ENCODE results near the gene PICALM. TPM values are rescaled to one million over a fixed set of nuclear protein-coding genes. Genes with fewer than 3 reads are reported as not detected.

PICALM gene
- total and polyA plus RNA-seq, 9 donors, result 103 to 274 (median 206) TPM

DNA sequence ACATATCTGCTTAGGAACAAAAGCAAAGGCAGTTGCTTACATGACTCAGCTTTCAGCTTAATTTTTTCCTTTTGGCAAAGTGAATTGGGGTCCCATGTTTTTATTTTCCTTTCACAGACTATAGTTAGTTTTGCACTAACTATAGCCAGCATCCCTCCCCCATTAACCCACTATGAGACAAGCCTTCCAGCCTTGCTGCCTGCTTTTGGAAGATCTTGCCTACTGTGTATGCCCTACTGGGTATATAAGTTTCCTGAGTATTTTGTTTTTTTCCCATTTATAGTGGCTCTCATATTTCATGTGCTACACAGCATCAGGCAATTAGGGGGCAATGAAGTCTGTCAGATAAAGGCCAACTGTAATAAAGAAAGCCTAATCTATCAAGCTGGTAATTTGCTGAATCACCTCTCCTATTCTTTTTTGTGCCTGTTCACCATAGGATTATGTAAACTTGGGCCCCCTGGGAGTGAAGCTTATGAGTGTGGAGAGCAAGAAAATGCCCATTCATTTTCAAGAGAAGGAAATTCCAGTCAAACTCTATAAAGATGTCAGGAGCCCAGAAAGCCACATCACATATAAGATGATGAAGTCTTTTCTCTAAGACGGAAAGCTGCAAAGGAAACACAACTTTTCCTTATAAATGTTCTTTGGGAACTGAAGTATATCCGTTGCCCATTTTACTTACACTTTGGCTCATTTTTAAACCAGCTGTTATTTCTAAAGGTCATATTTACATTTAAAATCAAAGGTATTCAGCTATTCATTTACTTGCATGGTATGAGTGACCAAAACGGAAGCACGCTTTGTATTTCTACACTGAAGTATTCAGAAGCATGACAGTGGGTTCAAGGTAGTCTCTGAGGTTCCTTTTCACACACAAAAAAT, 149.7 kb downstream of the PICALM start:
- Histone ChIP-seq H3K4me1 (ENCODE audit: insufficient read depth) (no peaks in the 10 kb centered on the region), H3K9me3 (no peaks in the 10 kb centered on the region), H3K27me3 (no peaks in the 10 kb centered on the region), H3K27ac (no peak overlapping the region), H3K4me3 (no peak overlapping the region), H3K36me3 (no peaks in the 10 kb centered on the region)
- WGBS, 3 donors, result 68 to 80% (median 75%) methylated on average over 4 of the region's 4 CpGs
- intact Hi-C loops (cut with DNase I), result no loop called here
- DNase-seq, result no peak
- TF ChIP-seq CTCF (IDR thresholded peaks at IDR 0.05), result no peak

- Histone ChIP-seq H3K27me3 (no peaks in the 10 kb centered on the region), H3K4me3 (no peak overlapping the region), H3K27ac (no peak overlapping the region), H3K36me3 (no peaks in the 10 kb centered on the region), H3K4me1 (ENCODE audit: insufficient read depth) (no peaks in the 10 kb centered on the region), H3K9me3 (no peaks in the 10 kb centered on the region)
- no peak for TF ChIP-seq CTCF (IDR thresholded peaks at IDR 0.05)
- TF ChIP-seq EP300 (IDR thresholded peaks at IDR 0.05), result no peak
- TF ChIP-seq POLR2A (IDR thresholded peaks at IDR 0.05), result no peak
- WGBS, 3 donors, result 83 to 91% (median 90%) methylated on average over 6 of the region's 6 CpGs
- no peak for DNase-seq
- intact Hi-C loops (cut with DNase I), result no loop called here
Observed at GRCh38 chr11:85914425-85914824, 154.5 kb downstream of the PICALM start.

GRCh38 chr11:85913513-85913912, 155.4 kb downstream of the PICALM start:
- intact Hi-C loops (cut with DNase I), result no loop called here
- no peaks in the 10 kb centered on the region for H3K9me3 ChIP-seq
- H3K4me1 ChIP-seq (ENCODE audit: insufficient read depth), result no peaks in the 10 kb centered on the region
- no peak overlapping the region for H3K27ac ChIP-seq
- H3K27me3 ChIP-seq, result no peaks in the 10 kb centered on the region
- H3K36me3 ChIP-seq, result no peaks in the 10 kb centered on the region
- DNase-seq, result no peak
- TF ChIP-seq CTCF (IDR thresholded peaks at IDR 0.05) (no peak), EP300 (IDR thresholded peaks at IDR 0.05) (no peak)
- H3K4me3 ChIP-seq, result no peak overlapping the region

- intact Hi-C loops (cut with DNase I), result no loop called here
- TF ChIP-seq POLR2A (IDR thresholded peaks at IDR 0.05) (no peak), EP300 (IDR thresholded peaks at IDR 0.05) (no peak), CTCF (IDR thresholded peaks at IDR 0.05) (no peak)
- H3K9me3 ChIP-seq, result no peaks in the 10 kb centered on the region
- H3K27me3 ChIP-seq, result no peaks in the 10 kb centered on the region
- 79 to 87% (median 87%) methylated on average over 2 of the region's 2 CpGs for WGBS, 3 donors
- H3K27ac ChIP-seq, result no peak overlapping the region
- no peaks in the 10 kb centered on the region for H3K36me3 ChIP-seq
- H3K4me1 ChIP-seq (ENCODE audit: insufficient read depth), result no peaks in the 10 kb centered on the region
- no peak for DNase-seq
- H3K4me3 ChIP-seq, result no peak overlapping the region
Observed at GRCh38 chr11:85912414-85912813, 156.5 kb downstream of the PICALM start.

Other genes with a start within 250 kb of the PICALM start
- not detected for gene CCDC83, start 213.7 kb downstream of the PICALM start, total RNA-seq
- gene CCDC83, start 213.7 kb downstream of the PICALM start, polyA plus RNA-seq, result not detected
- 10 to 100 TPM; 16.2 to 29.4 (median 17.4) TPM for gene EED, start 175.7 kb upstream of the PICALM start, total RNA-seq
- gene EED, start 175.7 kb upstream of the PICALM start, polyA plus RNA-seq, result 10 to 100 TPM; 17.0 to 17.2 TPM
- gene HIKESHI, start 233.2 kb upstream of the PICALM start, total RNA-seq, result 10 to 100 TPM; 26.6 to 32.6 (median 29.8) TPM
- gene HIKESHI, start 233.2 kb upstream of the PICALM start, polyA plus RNA-seq, result 10 to 100 TPM; 34.3 to 43.7 TPM